Thyroid gland (tissue), 4 donors: Measurements from ENCODE around the gene ALDH1A2.

Source experiments
- CTCF ChIP-seq, 6 experiments: fragments of 200-600 bp in 3 of 6; fragments of 450-650 bp in 3 of 6; sonication (generic) in 3 of 6; IDR thresholded peaks; one replicate each; pipeline ENCODE4 v1.5.1; 2016 to 2019; ENCODE audit warnings: antibody characterized with exemption in 6 of 6, mild to moderate bottlenecking in 2 of 6, inconsistent platforms in 1 of 6, moderate library complexity in 1 of 6
- POLR2A ChIP-seq, 2 donors: fragments of 450-650 bp; IDR thresholded peaks; one replicate each; pipeline ENCODE4 v1.6.1; 2017; ENCODE audit warnings: antibody characterized with exemption in 2 of 2, mild to moderate bottlenecking in 2 of 2, moderate library complexity in 1 of 2

- TF ChIP-seq CTCF (IDR thresholded peaks at IDR 0.05) (no peak), POLR2A (IDR thresholded peaks at IDR 0.05) (no peak)
These were observed 116.9 kb downstream of the ALDH1A2 start for GRCh38 chr15:57948351-57949289.
